Nephron progenitor cell (in vitro differentiated cells): ENCODE measurements around the gene SYNE2.

Experiments used
- DNase-seq: peaks from one replicate; pipeline ENCODE4 v3.0.0; 2021
- H3K27ac Mint-ChIP-seq: 2 replicates; pipeline ENCODE4 v1.8.0; 2021; ENCODE audit warnings: mild to moderate bottlenecking, moderate library complexity, mixed read lengths
- H3K27me3 Mint-ChIP-seq: 2 replicates; pipeline ENCODE4 v1.8.0; 2021; ENCODE audit warnings: mild to moderate bottlenecking, low read depth, mixed read lengths; ENCODE audit not compliant: poor library complexity
- H3K36me3 Mint-ChIP-seq: 2 replicates; pipeline ENCODE4 v1.8.0; 2021; ENCODE audit warnings: low read depth, mixed read lengths
- H3K4me1 Mint-ChIP-seq: 2 replicates; pipeline ENCODE4 v1.8.0; 2021; ENCODE audit warnings: mixed read lengths
- H3K4me3 Mint-ChIP-seq: 2 replicates; pipeline ENCODE4 v1.8.0; 2021; ENCODE audit warnings: mild to moderate bottlenecking, moderate library complexity, mixed read lengths
- H3K9me3 Mint-ChIP-seq: 2 replicates; pipeline ENCODE4 v1.8.0; 2021; ENCODE audit warnings: mild to moderate bottlenecking, moderate library complexity, mixed read lengths
- TF ChIP-seq, protein P1 (sequence below): fragments of 200-600 bp; sonication (generic); IDR thresholded peaks from 2 replicates; pipeline ENCODE4 v1.5.0; 2021; ENCODE audit warnings: antibody characterized with exemption

The SYNE2 gene

DNA sequence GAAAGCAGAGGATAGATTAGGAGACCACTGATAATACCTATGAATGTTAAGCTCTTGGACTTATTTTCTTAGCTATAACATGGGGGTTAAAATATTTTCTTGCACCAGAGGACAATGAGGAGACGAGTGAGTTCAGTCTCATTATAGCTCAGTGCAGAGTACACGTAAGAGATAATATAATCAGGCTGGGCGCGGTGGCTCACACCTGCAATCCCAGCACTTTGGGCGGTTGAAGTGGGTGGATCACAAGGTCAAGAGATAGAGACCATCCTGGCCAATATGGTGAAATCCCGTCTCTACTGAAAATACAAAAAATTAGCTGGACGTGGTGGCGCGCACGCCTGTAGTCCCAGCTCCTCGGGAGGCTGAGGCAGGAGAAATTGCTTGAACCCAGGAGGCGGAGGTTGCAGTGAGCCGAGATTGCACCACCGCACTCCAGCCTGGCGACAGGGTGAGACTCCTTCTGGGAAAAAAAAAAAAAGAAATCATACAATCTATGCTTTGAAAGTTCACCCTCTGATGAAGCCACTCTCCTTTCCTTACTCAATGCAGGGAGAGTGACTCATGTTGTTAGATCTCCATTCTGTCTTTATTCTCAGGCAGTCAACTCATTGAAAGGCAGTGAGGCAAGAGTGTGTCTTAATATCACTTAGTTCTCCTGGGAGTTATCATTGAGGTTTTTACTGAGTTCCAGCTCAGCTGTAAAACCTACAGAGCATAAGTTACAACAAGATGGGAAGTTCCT lies 134.2 kb downstream of the SYNE2 start:
- Mint-ChIP-seq H3K4me1 (no peaks in the 10 kb centered on the region), H3K27ac (no peak overlapping the region), H3K4me3 (no peak overlapping the region), H3K36me3 (peaks cover 56% of the 10 kb centered on the region), H3K27me3 (no peaks in the 10 kb centered on the region), H3K9me3 (no peaks in the 10 kb centered on the region)
- DNase-seq: no peak
- TF ChIP-seq, protein P1, sequence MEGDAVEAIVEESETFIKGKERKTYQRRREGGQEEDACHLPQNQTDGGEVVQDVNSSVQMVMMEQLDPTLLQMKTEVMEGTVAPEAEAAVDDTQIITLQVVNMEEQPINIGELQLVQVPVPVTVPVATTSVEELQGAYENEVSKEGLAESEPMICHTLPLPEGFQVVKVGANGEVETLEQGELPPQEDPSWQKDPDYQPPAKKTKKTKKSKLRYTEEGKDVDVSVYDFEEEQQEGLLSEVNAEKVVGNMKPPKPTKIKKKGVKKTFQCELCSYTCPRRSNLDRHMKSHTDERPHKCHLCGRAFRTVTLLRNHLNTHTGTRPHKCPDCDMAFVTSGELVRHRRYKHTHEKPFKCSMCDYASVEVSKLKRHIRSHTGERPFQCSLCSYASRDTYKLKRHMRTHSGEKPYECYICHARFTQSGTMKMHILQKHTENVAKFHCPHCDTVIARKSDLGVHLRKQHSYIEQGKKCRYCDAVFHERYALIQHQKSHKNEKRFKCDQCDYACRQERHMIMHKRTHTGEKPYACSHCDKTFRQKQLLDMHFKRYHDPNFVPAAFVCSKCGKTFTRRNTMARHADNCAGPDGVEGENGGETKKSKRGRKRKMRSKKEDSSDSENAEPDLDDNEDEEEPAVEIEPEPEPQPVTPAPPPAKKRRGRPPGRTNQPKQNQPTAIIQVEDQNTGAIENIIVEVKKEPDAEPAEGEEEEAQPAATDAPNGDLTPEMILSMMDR: no peak

DNA sequence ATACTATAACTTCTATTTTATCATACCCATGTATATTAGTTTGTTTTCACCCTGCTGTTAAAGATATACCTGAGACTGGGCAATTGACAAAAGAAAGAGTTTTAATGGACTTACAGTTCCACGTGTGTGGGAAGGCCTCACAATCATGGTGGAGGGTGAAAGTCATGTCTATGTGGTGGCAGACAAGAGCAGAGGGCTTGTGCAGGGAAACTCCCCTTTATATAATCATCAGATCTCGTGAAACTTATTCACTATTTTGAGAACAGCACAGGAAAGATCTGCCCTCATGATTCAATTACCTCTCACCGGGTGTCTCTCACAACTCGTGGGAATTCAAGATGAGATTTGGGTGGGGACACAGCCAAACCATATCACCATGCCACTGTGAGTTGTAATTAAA lies 135.8 kb downstream of the SYNE2 start:
- no peaks in the 10 kb centered on the region for H3K27me3 Mint-ChIP-seq
- TF ChIP-seq, protein P1: no peak
- H3K4me1 Mint-ChIP-seq: no peaks in the 10 kb centered on the region
- no peaks in the 10 kb centered on the region for H3K9me3 Mint-ChIP-seq
- H3K4me3 Mint-ChIP-seq: no peak overlapping the region
- DNase-seq: no peak
- H3K27ac Mint-ChIP-seq: no peak overlapping the region
- peaks cover 56% of the 10 kb centered on the region for H3K36me3 Mint-ChIP-seq

DNA sequence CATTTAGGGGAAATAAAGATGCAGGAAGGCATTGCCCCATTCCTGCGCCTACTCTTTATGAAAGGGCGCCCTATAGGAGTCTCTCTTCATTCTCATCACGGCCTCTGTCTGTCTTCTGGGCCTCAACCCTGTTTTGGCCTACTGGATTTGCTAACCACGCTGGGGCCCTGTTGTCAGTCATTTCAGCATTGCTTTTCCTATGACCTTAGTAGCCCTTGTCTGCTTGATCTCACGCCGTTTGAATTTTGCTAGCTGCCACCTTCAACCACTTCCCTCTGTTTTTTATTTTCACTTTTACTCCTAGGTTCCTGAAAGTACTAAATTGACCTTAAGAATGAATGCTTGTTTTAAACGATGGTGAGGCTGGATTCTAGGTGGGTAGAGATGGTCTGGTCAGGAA lies 139.0 kb downstream of the SYNE2 start:
- Mint-ChIP-seq H3K4me3 (no peak overlapping the region), H3K27ac (no peak overlapping the region), H3K4me1 (peaks cover 6% of the 10 kb centered on the region), H3K27me3 (peaks cover 1% of the 10 kb centered on the region), H3K9me3 (no peaks in the 10 kb centered on the region), H3K36me3 (peaks cover 60% of the 10 kb centered on the region)
- DNase-seq: no peak
- TF ChIP-seq, protein P1: no peak

DNA sequence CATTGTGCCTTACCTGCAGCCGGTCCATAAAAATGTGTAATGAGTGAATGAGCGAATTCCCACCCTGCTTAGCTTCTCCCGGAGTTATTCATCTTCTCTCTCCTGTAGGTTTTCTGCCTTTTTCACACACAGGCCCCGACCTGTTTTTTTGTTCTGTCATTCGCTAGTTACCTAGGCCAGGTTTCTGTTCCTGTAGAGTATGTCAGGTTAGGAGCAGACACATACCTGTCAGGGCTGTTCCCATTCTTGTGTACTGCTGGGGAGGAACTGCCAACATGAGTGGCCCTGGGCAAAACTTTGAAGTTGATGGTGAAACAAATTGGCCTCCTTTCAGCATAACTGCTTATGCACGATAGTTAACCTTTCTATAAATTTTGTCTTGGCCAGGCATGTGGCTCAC lies 140.1 kb downstream of the SYNE2 start:
- Mint-ChIP-seq H3K4me1 (peaks cover 6% of the 10 kb centered on the region), H3K9me3 (no peaks in the 10 kb centered on the region), H3K27me3 (peaks cover 3% of the 10 kb centered on the region), H3K36me3 (peaks cover 64% of the 10 kb centered on the region), H3K4me3 (no peak overlapping the region), H3K27ac (peak overlapping the region; percentile 43)
- TF ChIP-seq, protein P1: no peak
- DNase-seq: no peak

DNA sequence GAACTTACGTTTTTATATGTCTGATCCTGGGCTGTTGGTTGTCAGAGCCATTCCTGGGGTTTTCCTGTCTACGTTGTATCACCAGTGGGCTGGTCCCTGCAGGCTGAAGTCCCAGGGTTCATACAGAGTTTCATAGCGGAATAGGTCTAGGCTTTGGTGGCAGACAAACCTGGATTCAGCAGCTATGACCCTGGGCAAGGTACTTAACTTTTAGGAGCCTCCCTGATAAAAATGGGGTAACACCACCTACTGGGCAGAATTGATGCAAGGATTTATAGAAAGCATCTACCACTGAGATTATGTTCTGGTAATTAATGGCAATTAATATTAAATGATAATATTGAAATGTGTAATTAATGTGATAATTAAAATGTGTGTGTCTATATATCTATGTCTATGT lies 141.2 kb downstream of the SYNE2 start:
- Mint-ChIP-seq H3K27me3 (peaks cover 3% of the 10 kb centered on the region), H3K9me3 (no peaks in the 10 kb centered on the region), H3K36me3 (peaks cover 62% of the 10 kb centered on the region), H3K4me3 (no peak overlapping the region), H3K4me1 (peaks cover 6% of the 10 kb centered on the region), H3K27ac (no peak overlapping the region)
- no peak for DNase-seq
- TF ChIP-seq, protein P1: no peak

DNA sequence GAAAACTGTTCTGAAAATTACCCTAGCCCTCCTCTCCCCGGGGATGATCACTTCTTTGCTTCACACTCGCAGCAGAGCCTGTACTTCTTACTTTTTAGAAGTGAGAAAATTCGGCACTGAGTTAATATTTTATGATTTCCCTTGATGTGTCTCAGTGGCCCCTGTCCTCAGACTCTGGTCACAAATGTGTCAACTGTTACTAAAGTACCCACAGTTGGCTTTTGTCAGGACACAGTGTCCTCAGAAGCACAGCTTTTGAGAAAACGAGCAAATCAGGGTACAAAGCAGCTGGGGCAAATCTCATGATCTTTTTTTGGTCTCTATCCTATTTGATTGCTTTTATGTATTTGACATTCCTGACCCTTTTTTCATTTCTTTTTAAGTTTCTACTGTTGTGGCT lies 142.5 kb downstream of the SYNE2 start:
- no peaks in the 10 kb centered on the region for H3K9me3 Mint-ChIP-seq
- peaks cover 3% of the 10 kb centered on the region for H3K27me3 Mint-ChIP-seq
- H3K36me3 Mint-ChIP-seq: peaks cover 64% of the 10 kb centered on the region

More for the DNA sequence above, 142.5 kb downstream of the SYNE2 start:
- Mint-ChIP-seq H3K27ac (no peak overlapping the region), H3K4me1 (peaks cover 6% of the 10 kb centered on the region), H3K4me3 (no peak overlapping the region)
- TF ChIP-seq, protein P1: no peak
- DNase-seq: no peak
